ENCODE results near the gene SPEF1.

SPEF1 gene

DNA sequence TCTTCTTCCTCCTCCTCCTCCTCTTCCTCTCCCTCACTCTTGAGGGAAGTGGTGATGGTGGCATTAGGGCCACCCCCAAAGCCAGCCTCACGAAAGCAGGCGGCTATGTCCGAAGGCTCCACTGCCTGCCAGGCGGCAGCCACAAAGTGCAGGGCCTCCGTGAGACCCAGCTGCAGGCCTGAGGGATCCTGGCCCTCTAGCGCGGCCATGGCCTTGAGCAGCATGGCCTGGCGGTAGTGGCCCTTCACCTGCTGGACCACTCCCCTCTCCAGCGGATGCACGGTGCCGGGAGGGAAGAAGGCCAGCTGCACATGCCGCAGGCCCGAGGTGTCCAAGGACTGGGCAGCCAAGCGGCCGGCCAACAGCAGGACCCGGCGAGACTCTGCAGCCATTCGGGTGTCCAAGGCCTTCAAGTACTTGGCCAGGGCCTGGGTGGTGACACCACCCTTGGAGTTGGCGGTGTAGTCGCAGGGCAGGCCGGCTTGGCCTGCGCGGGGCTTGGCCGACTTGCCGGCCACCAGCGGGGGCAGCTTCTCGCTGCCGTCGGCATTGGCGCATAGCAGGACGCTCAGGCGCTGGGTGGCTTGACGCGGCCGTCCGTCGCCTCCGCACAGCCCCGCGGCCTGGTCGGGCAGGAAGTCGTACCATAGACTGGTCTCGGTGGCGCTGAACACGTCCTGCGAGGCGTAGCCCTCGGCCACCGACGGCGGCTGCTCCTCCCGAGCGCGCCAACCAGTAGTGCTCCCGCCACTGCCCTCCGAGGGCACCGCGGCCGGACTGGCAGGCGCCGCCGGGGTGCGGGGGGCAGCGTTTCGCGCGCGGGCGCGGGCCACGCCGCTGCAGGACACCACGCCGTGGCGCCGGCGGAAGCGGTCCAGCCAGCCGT, 4.2 kb upstream of the SPEF1 start:
- peak overlapping the region in 1 of 2 donors; percentile 55 for H3K27ac Mint-ChIP-seq
- DNase-seq = no peak
- peaks cover 69% of the 10 kb centered on the region for H3K4me1 Mint-ChIP-seq

DNA sequence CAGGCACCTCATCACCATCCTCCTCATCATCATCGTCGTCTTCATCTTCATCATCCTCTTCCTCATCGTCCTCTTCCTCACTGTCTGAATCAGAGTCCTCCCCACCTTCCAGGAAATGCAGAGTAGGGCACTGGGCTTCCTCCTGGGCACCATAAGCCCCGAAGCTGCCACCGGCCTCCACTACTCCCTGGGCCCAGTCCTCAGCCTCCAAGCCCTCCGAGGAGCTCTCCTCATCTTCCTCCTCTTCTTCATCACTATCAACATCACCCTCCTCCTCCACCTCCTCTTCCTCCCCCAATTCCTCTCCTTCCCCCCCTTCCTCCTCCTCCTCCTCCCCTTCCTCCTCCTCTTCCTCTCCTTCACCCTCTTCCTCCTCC, 3.6 kb upstream of the SPEF1 start:
- no peak for ATAC-seq
- Mint-ChIP-seq H3K4me3 (peak overlapping the region; percentile 63 to 76), H3K27me3 (peaks cover 2% of the 10 kb centered on the region), H3K27ac (peak overlapping the region in 1 of 2 donors; percentile 91), H3K9me3 (no peaks in the 10 kb centered on the region), H3K4me1 (peaks cover 71% of the 10 kb centered on the region)
- DNase-seq = no peak

More for the DNA sequence above, 4.2 kb upstream of the SPEF1 start:
- Mint-ChIP-seq H3K4me3 (peak overlapping the region; percentile 63 to 76), H3K9me3 (no peaks in the 10 kb centered on the region), H3K27me3 (no peaks in the 10 kb centered on the region)
- ATAC-seq = no peak

DNA sequence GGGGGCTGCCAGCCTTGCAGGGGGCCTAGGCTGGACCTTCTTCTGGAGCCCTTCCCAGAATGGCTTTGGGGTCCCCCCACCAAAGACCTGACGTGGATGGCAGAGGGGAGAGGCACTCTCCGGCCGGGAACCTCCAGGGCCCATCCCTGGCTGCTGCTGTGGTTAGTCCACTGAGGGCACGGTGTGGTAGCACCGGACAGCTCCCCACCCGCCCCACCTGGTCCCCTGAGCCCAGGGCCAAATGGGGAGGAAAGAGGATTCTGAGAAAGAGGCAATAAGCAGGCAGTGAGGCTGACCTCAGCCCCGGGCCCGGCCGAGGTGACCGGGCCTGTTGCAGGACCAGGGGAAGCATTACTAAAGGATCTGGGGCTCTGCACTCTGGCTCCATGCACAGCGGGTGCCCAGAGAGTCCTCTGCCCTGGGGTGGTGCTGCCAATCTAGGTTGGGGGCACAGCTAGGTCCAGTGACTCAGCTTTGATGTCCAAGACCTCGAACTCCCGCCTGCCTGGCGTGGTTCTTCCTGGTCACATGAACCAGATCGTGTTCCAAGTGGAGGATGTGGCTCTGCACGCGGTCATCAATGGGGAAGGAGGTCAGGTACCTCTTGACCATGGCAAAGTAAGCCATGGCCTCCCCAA, 3.1 kb upstream of the SPEF1 start:
- H3K9me3 Mint-ChIP-seq = no peaks in the 10 kb centered on the region
- H3K27me3 Mint-ChIP-seq = peaks cover 7% of the 10 kb centered on the region
- H3K4me1 Mint-ChIP-seq = peaks cover 72% of the 10 kb centered on the region
- no peak for ATAC-seq
- peak overlapping the region; percentile 63 to 76 for H3K4me3 Mint-ChIP-seq
- H3K27ac Mint-ChIP-seq = peak overlapping the region; percentile 8 to 91
- no peak for DNase-seq

DNA sequence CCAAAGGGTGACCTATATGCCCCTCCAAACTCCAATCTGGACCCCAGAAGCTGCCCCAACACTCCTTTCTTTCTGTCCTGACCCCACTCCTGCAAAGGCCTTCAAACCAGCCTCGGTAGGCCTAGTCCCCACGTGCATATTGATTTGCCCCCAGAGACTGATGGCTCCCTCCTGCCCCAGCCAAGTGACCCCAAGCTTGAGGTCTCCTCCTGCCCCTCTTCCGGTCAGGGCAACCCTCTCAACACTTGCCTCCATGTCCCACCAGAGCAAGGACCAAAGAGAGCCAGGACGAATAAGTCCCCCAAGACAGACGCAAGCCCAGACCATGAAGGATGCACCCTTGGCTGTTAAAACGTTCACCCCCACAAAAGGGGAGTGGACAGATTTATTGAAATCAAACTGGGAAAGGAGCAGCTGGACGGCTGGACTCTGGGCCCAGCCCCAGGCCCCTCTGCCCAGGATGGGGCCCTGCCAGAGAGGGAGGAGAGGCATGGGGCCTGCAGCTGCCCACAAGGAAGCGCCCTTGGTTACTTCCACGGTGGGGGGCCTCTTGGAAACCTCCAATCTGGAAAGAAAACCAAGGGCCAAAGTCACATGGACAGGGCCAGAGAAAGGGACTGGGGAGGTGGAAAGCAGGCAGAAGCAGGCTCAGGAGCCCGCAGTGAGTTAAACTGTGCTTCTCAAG, 2.4 kb upstream of the SPEF1 start:
- Mint-ChIP-seq H3K27me3 (peaks cover 14% of the 10 kb centered on the region), H3K27ac (no peak overlapping the region), H3K4me3 (peak overlapping the region in 1 of 2 donors; percentile 47), H3K9me3 (no peaks in the 10 kb centered on the region), H3K4me1 (peaks cover 72% of the 10 kb centered on the region)
- ATAC-seq (no peak), DNase-seq (no peak)

DNA sequence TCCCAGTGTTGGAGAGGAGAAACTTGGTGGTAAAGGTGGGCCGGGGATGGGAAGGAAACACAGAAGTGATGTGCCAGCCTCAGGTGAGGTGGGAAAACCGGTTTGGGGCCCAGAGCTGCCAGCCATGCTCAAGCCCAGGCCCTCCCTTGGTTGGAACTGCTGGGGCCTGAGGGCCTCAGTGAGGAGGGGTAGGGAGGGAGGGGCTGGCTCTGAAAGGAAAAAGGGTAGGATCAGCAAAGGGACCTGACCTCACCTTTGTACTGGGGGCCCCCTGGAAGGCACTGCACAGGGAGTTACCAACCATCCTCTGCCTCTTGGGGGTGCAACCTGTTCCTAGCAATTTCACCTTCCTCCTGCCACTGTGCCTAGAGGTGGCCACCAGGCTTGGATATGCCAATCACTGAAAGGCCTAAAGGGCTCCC, 1.8 kb upstream of the SPEF1 start:
- Mint-ChIP-seq H3K27ac (no peak overlapping the region), H3K9me3 (no peaks in the 10 kb centered on the region), H3K4me1 (peaks cover 74% of the 10 kb centered on the region), H3K4me3 (no peak overlapping the region), H3K27me3 (peaks cover 19% of the 10 kb centered on the region)
- DNase-seq (no peak), ATAC-seq (no peak)

DNA sequence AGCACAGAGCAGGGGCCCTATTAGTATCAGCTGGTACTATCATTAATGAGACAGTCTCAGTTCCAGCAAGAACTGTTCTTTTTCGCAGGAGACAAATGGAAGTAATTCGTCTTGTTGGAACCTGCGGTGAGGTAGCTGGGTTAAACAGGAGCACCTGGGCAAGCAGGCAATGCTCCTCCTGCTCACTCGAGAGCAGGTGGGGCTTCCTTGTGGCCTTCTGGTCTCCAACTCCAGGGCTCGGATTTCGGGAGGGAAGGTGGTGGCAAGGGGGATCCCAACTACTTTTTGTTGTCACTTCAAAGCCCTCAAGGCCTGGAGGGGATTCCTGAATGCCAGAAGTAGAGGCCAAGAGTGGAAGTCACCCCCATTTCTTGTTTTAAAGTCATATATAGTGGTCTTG, 1.3 kb upstream of the SPEF1 start:
- Mint-ChIP-seq H3K27ac (no peak overlapping the region), H3K4me3 (no peak overlapping the region), H3K4me1 (peaks cover 71% of the 10 kb centered on the region), H3K9me3 (no peaks in the 10 kb centered on the region), H3K27me3 (peaks cover 19% of the 10 kb centered on the region)
- ATAC-seq (no peak), DNase-seq (no peak)

DNA sequence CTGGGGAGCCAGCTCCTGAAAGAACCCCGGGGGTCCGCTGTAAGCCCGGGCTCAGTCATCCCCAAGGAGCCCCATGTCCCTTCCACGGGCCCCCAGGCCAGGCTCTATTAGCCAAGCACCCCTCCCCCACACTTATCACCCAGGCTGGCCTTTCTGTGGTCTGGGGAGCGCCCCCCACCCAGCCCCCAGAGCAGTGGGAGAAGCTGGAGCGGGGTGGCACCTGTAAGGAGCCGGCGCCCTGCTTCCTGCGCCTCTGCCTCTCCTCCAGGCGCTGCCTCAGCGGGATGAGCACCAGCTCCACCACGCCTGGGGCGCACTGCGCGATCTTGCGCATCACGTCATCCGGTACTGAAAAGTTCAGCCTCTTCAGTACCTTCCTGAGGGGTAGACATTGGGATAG, 2.3 kb downstream of the SPEF1 start:
- H3K4me3 Mint-ChIP-seq = peak overlapping the region; percentile 87 to 88

DNA sequence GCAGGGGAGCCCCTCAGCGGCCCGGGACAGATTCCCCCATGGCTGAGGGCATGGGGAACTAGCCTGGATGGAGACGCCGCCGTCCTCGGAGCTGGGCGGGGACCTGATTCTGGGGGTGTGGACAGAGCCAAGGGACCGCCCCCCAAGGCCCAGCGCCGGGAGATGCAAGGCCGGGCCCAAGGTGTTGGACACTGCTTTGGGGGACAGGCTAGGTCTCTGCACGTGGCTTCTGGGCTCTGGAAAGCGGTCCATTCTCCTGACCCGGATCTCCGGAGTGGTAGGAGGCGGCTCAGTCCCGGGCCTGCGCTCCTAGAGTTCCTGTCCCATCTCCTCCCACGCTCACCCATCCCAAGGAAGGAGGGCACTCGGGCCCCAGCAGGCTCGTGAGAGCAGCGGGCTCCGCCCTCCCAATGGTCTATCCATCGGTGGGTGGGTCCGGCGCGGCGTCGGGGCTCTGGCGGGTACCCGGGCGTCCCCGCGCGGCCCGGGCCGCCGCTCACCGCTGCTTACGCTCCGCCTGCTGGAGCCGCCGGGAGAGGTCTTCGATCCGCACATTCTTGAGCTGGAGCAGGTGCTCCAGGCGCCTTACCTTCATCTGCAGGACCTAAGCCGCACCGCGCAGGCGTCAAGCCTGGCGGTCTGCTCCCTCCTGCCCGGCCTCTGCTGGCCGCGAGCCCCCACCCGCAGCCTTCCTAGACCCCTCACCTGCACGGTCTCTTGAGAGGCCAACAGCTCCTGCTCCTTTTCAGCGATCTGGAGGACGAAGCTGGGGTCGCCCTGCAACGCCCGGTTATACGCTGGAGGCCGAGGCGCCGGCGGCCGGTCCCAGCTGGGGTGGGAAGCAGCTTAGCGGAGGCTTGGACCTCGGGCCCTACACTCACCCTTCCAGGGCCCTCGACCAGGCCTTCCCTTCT, 3.3 kb downstream of the SPEF1 start:
- H3K27me3 Mint-ChIP-seq = peaks cover 19% of the 10 kb centered on the region
- H3K9me3 Mint-ChIP-seq = no peaks in the 10 kb centered on the region
- peak overlapping the region in 1 of 2 donors; percentile 70 for H3K27ac Mint-ChIP-seq
- peak overlapping the region; percentile 87 to 88 for H3K4me3 Mint-ChIP-seq
- ATAC-seq (peak; percentile 77), DNase-seq (peak in 1 of 2 donors; percentile 54)
- H3K4me1 Mint-ChIP-seq = peaks cover 53% of the 10 kb centered on the region

More for the DNA sequence above, 2.3 kb downstream of the SPEF1 start:
- peaks cover 19% of the 10 kb centered on the region for H3K27me3 Mint-ChIP-seq
- H3K27ac Mint-ChIP-seq = no peak overlapping the region
- DNase-seq = no peak
- no peaks in the 10 kb centered on the region for H3K9me3 Mint-ChIP-seq
- peaks cover 63% of the 10 kb centered on the region for H3K4me1 Mint-ChIP-seq
- ATAC-seq = no peak

DNA sequence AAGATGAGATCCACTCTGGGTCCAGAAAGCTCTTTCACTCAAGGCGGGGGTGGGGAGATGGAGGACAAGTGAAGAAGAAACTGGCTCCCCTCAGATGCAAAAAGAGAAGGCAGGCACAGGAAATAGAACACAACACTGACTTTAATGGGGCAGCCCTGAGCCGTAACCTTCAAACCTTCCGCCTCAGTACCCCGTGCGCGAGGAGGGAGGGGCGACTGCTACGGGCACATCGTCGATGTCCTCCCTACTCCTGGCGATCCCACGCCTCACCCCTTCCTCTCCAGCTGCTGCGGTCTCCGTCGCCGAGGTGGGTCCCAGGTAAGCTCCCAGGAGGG, 3.9 kb downstream of the SPEF1 start:
- DNase-seq (peak in 1 of 2 donors; percentile 25), ATAC-seq (peak; percentile 65)
- Mint-ChIP-seq H3K27ac (peak overlapping the region in 1 of 2 donors; percentile 70), H3K4me3 (peak overlapping the region; percentile 87 to 88), H3K4me1 (peaks cover 46% of the 10 kb centered on the region), H3K9me3 (no peaks in the 10 kb centered on the region), H3K27me3 (peaks cover 19% of the 10 kb centered on the region)

DNA sequence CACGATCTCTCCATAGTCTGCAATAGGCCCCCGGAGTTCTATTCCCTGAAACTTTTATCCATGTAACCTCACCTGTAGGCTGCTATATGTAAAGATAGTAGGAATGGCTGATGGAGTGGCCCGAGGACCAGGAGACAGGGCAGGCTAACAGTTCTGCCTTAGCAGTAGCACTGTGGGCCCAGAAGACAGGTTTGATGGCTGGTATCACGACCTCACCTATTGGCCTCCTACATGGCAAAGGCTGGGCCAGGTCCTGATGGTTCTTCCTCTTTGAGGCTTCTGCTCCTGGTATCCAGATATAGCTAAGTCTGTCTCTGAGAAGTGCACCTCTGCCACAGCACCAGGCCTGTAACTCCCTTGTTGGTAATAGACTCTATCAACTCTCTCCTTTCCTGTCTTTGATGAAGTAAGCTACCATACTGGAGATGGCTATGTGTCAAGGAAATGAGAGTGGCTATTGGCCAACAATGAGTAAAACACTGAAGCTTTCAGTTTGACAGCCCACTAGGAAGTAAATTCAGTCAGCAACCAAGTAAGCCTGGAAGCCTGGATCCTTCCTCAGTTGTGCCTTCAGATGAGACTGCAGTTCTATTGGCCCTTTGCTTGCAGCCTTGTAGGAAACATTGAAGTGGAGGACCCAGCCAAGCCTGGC, 5.7 kb downstream of the SPEF1 start:
- peaks cover 19% of the 10 kb centered on the region for H3K27me3 Mint-ChIP-seq
- H3K4me3 Mint-ChIP-seq = no peak overlapping the region
- no peak for ATAC-seq
- no peak for DNase-seq
- H3K9me3 Mint-ChIP-seq = no peaks in the 10 kb centered on the region
- peaks cover 29% of the 10 kb centered on the region for H3K4me1 Mint-ChIP-seq
- no peak overlapping the region for H3K27ac Mint-ChIP-seq

DNA sequence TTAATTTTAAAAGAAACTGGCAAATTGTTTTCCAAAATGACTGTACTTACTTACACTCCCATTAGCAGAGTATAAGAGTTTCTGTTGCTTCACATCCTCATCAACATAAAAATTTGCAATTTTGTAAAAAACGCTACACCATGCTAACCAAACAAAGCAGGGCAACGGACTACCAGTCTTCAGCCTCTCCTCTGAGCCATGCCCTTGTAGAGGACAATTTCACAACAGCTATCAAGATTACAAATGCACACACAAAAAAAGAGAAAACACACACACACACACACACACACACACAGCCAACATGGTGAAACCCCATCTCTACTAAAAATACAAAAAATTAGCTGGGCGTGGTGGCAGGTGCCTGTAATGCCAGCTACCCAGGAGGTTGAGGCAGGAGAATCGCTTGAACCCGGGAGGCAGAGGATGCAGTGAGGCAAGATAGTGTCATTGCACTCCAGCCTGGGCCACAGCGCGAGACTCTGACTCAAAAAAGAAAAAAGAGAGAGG, 9.6 kb downstream of the SPEF1 start:
- H3K4me1 Mint-ChIP-seq = peaks cover 19% of the 10 kb centered on the region
- DNase-seq (no peak), ATAC-seq (no peak)
- H3K27me3 Mint-ChIP-seq = no peaks in the 10 kb centered on the region
- no peak overlapping the region for H3K4me3 Mint-ChIP-seq
- no peaks in the 10 kb centered on the region for H3K9me3 Mint-ChIP-seq
- H3K27ac Mint-ChIP-seq = no peak overlapping the region

DNA sequence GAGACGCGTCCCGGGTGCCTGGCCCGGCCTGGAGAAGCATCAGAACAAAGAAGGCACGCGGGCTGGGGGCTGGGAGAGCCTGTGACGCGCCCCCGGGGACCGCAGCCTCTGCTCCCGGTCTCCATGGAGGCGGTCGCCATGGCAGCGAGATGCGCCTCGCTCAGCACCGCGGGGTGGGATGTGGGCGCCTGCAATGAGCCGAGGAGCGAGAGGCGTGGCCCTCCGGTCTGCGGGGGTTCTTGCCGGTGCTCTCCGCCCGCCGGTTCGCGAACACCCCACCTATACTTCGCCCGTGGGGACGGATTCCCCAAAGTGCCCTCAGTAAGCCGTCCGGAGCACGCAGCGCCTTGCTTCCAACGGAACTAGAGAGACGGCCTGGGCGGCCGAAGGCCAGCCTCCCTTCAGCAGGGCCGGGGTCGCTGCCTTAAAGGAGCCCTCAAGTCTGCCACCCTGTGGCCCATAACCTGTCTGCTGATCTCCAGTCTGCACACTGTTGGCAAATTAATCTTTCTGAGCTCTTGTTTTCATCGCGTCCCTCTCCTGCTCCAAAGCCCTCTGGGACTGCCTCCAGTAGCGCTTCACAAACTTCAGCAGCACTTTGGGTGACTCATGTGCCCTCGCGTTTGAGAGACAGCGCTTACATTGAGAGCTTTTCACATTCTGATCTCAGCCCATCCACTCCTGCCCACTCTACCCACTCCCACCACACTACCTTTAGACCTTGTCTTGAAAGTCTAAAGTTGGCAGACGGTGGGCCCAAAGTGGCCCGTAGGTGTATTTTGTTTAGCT, 12.7 kb downstream of the SPEF1 start:
- Mint-ChIP-seq H3K4me1 (peaks cover 44% of the 10 kb centered on the region), H3K9me3 (no peaks in the 10 kb centered on the region), H3K4me3 (peak overlapping the region; percentile 91 to 97), H3K27ac (peak overlapping the region; percentile 97 to 98), H3K27me3 (no peaks in the 10 kb centered on the region)
- DNase-seq (peak; percentile 80 to 81), ATAC-seq (peak; percentile 73)

DNA sequence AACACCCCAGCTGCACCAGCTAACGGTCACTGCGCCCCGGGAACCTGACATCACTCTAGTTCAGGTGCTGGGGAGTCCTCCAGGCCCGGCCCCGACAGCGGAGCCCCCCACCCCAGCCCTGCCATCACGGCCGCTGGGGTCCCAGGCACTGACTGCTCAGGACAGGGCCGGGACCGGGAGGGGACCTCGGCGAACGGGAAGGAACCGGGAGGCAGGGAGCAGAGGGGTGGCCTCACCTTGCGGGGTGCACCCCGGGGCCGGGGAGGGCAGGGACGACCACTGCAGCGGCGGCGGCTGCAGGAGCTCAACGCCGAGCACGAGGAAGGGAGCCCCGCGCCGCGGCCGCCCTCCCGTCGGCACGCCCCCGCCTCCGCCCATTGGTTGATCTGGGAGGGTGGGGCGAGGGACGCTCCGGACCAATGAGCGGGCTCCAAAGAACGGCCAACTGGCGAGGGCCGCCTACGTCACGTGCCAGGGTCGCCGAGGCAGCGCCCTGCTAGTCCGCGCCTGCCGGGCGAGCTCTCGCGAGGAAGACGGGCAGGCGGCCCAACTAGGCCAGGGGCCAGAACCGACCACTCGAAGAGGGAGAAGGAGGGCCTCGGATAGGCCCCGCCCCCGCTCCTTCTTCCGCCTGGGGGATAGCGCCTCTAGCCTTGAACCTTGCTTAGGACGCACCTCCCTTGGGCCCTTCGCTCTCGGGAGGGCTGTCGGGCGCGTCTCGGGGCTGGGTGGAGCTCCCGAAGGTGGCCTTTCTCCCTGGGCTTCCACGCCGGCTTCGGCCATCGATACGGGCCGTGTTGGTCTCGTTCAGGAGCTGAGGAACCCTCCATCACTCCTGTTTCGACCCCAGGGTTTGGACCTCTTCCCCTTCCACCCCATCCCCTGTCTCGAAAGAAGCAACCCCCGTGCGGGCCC, 13.6 kb downstream of the SPEF1 start, which contains the start of gene ADISSP:
Gene ADISSP (minus strand): TSS at position 327 of the 915 bp plus-strand sequence. CDS start 7,653 bp downstream, outside the sequence.
- DNase-seq (peak; percentile 98 to 99), ATAC-seq (peak; percentile 92)
- Mint-ChIP-seq H3K9me3 (no peaks in the 10 kb centered on the region), H3K4me3 (peak within 1 kb of the TSS; percentile 91 to 97), H3K27ac (peak within 1 kb of the TSS; percentile 97 to 98), H3K4me1 (peaks cover 44% of the 10 kb centered on the region), H3K27me3 (no peaks in the 10 kb centered on the region)
